COLO668 (cell line): ENCODE measurements around the gene KDM4C.

Experiments used
- DNase-seq: peaks from one replicate; lab custom pipeline; 2025; ENCODE audit not compliant: unreplicated experiment; lab: John Stamatoyannopoulos, UW

Gene KDM4C

DNA sequence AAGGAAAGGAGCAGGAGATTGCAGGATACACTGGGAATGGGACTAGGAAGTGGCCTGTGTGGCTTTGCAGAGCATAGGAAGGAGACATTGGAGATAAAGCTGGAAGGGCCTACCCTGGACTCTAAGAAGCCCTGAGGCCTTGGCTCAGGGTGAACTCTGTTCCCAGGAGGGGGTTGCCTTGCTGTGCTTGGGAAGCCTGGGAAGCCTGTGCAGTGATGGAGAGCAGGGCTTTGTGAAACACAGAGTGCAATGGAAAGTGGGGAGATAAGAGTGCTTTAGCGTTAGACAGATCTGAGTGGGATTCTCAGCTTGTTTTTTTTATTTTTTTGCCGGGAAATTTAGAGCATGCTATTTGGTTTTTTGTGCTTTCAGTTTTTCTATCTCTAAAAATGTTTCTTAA, 437.8 kb downstream of the KDM4C start:
- DNase-seq, result no peak

DNA sequence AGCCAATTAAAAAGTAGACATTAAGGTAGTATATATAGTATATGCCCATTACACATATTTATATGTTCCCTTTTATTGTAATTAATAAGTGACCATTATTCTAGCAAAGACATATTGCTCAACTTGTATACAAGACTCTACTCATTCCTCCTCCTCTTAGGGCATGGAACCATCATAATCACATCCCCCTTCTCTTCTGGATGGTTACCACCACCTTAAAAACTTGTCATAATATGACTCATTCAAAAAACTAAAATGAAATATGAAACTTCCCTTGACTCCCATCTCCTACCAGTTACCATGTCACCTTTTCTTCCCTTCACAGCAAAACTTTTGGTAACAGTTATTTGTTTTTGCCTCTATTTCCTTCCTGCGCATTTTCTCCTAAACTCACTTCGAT, 438.7 kb downstream of the KDM4C start:
- no peak for DNase-seq

DNA sequence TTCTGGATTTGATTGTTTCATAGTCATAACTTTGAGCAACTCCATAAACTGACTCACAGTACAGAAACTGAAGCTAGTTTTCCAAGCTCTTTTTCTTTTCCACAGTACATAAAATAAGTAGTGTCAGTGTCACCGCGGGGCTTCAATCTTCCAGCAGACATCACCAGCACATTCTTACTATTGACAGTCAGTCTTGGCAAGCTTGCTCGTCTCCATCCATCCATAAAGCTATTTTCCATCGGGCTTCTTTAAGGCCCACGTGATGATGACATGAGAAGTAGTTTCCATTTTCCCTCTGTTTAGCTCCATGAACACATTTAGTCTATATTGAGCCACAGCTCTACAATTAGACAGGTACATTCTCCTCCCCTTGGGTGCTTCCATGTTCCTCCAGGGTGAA, 443.4 kb downstream of the KDM4C start:
- DNase-seq, result no peak

DNA sequence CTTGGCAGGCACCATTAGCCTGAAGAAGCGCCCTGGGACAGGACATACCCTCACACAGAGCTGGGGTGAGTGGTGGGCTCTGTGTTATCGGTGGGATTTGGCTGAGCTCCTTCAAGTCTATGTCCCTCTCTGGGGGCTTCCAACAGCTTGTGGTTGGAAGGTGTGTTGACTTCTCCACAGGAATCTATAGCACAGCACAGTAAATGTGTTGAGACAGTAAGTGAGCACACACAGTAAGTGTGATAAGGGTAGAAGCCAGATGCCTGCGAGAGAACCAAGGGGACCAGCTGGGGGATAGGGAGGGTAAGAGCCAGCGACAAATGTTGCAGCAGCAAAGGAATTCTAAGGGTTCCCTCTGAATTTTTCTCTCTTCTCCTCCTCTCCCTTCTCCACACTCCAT, 448.0 kb downstream of the KDM4C start:
- DNase-seq, result no peak

DNA sequence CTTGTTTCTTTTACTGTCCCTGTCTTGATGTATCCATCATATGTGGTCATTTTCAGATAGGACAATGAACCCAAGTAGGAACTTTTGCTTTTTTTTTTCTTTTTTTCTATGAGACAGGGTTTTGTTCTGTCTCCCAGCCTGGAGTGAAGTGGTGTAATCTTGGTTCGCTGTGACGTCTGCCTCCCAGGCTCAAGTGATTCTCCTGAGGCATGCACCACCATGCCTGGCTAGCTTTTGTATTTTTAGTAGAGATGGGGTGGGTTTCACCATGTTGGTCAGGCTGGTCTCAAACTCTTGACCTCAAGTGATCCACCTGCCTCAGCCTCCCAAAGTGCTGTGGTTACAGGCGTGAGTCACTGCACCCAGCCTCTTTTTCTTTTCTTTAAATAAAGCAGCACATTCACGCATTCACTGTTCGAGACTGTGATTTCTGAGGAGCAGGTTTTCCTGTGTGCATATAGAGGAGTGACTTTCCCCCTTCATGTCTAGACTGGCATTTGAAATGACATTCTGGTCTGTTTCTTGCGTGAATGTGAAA, 448.5 kb downstream of the KDM4C start:
- DNase-seq, result no peak

DNA sequence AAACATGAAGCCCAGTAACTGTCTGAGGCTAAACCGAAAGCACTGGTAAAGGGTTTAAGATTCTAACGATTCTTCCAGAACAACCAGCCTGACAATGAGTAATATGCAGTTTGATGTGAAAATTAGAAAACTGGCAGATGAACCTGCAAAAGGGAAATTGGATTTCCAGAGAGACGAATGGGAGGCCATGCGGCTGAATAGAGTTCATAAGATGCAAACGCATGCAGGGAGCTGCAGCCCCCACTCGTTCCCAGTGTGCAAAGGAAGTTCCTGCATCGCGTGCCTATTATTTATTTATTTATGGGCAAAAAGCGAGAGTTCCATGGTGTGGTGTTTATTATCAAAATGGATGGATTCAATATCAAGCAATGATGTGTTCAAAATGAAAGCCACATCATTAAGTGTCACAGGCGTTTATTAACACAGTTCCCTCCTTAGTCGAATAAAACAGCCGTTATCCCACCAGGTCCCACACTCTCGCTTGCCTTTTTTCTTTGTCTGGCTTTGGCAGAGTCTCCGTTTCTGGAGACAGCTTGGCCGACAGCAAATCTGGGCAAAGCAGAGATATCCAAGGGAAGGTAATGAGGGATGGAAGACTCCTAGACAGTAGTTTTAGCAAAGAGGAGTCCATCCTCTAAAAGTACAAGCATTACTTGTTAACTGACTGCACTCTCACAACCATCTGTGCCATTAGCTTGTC, 451.4 kb downstream of the KDM4C start:
- no peak for DNase-seq

DNA sequence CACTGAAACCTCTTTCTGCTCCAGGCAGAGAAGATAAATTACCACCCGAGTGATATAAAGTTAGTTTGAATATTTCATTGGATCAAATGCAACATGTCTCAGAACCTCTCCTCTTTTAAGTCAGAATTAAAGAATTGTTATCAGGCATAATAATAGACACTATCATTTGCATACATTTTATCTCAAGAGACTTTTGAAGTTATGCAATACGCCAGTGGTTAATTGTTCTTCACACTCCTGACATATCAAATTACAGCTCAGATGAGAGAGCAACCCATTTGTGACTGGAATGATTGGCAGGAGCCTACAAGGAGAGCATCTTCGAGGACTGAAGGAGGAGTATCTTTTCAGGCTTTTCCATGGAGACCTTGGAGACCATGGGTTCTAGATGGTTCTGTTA, 452.2 kb downstream of the KDM4C start:
- DNase-seq, result no peak

DNA sequence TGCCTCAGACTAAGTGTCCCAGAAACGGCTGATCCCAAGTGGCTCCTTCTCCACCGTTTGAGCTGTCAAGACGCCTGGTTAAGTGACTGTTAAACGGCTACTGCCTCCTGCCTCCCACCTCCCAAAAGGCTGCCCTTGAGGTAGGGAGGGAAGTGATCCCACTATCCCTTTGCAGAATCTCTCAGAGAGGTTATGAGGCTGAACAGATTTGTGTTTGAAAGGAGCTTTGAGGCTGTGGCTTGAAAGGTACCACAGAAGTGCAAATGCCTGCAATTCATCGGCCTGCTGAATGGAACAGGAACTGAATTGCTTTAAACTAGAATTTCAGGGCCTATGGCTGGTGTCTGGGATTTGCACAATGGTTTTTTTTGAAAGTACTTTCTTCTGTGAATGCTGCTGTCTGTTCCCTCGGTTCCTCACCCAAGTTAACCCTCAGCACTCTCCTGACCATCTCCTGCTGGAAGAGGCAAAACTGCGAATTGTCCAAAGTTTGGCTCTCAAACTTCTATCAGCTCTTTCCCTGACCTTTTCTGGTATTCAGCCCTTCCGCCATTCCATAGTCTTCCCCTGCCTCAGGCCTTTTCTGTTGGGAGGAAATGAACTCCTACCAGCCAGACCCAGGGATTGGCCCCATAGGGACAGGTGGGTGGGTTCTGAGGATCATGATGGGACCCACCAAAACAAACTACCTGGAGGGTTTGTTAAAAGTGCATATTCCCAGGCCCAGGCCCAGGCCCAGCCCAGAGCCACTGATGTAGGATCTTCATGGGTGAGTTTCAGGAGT, 453.3 kb downstream of the KDM4C start:
- DNase-seq, result no peak

DNA sequence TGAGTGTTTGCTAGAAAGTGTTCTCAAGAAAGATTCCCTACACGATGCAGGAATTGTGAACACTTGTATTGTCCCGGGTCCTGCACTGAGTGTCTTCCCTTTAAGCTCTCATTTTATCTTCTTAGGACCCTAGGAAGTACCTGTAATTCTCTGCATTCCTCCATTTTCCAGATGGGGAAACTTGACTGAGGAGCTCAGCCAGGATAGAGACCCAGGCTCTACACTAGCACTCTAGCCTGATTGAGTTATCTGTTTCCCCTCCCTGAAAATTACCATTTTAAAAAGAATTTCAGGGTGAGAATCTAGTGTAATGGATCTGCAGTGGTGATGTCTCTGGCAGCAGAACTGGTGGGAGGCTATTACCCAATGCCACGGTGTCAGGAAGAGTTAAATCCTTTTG, 453.9 kb downstream of the KDM4C start:
- DNase-seq, result no peak

DNA sequence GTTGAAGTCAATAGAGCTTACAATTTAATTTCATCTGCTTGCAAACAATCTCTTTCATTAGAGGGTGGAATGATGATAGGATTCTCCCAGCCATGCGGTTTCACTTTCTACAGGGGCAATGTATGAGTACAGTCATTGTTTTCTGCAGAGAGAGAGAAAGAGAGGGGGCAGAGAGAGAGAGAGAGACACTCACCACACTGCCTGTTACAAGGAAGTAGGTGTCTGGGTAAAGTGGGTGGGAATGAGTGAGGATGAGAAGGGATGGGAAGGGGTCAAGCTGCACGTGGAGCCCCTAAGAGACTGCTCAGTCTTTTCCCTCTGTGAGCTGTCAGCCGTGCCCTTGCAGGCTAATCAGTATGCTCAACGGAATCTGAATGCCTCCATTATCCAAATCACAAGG, 454.3 kb downstream of the KDM4C start:
- no peak for DNase-seq

DNA sequence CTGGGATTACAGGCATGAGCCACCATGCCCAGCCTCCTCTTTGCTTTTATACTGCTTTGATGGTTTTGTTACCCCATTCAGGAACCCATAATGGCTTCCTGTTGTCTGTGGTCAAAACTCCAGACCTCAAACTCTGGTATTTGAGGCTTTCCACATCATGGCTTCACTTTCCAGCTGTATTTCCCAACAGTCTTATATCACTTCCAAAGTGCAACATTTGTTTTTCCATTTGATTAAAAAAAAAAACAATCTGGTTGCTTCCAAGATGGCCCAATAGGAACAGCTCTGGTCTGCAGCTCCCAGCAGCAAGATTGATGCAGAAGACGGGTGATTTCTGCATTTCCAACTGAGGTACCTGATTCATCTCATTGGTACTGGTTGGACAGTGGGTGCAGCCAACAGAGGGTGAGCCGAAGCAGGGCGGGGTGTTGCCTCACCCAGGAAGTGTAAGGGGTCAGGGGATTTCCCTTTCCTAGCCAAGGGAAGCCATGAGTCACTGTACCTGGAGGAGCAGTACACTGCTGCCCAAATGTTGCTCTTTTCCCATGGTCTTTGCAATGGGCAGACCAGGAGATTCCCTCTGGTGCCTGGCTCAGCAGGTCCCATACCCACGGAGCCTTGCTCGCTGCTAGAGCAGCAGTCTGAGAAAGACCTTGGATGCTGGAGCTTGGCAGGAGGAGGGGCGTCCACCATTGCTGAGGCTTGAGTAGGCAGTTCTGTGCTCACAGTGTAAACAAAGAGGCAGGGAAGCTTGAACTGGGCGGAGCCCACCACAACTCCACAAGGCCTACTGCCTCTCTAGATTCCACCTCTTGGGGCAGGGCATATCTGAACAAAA, 458.4 kb downstream of the KDM4C start:
- no peak for DNase-seq

DNA sequence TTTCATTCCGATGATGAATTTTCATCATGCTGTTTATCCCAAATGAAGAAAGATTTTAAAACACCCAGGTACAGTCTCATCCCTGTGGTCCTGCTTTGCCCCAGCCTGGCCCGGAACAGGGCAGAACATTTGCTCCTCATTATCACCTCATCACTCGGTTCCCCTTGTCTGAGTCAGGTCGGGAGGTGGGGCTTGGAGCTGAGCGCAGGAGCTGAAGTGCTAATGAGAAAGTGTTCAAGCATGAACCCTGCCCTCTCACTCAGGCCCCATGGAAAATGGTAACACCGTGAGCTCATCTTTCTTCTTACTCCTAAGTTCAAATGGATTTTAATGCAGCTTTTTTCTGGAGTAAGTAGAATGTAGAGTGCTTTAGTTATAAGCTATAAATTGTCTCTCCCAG, 466.2 kb downstream of the KDM4C start:
- DNase-seq, result no peak
